ENCODE data around the gene ZNF740.

- TF ChIP-seq CTCF (IDR thresholded peaks at IDR 0.05 in 2 of 3, conservative IDR thresholded peaks at IDR 0.05 in 1 of 3; ENCODE audit: borderline replicate concordance in 1 of 3, insufficient read depth in 1 of 3, low read depth in 2 of 3, low read length in 2 of 3) (no peak), EZH2phosphoT487 (IDR thresholded peaks at IDR 0.05; ENCODE audit: borderline replicate concordance) (no peak)
Measured at GRCh38 chr12:53198486-53199110, 18.1 kb downstream of the ZNF740 start.
